Inflammatory macrophage treated with lipopolysaccharide for 1 hour (primary cell): Measurements from ENCODE around the gene NAV2.

Experiments
- DNase-seq, 2 donors: peaks; one replicate each; pipeline ENCODE4 v3.0.0-alpha.2; 2020 to 2022

The NAV2 gene

DNA sequence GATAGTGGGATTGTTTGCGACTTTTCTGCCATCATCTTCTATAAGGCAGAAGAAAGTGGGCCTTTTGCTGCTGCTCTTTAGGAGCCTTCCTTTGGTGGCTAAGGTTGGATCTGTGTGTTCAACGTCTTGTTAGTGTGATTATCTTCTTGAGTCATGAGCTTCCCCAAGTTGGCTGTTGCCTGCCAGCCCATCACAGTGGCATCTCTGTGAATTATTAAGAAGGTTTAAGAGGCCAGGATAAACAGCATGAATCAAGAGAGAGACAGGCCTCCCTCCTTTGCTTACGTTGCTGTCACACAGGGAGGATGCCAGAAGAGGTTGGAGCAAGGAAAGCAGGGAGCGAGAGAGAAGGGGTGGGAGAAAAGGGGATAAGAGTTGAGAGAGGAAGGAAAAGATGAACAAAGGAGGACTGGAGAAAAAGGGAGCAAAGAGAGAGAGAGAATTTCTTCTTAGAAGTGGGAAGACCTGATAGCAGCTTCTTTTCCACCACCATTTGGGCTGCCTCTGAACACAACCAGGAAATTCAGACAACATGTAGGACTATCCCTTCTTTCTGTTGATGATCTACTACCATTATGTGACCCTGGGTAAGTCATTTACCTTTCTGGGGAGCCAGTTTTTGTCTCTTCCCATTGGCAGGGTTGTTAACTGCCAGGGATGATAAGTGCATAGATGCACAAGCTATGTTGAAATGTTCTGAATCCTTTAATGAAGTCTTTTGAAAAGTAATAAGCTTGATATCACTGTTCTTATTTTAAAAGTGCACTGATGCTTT, 126.5 kb downstream of the NAV2 start:
- DNase-seq = no peak

DNA sequence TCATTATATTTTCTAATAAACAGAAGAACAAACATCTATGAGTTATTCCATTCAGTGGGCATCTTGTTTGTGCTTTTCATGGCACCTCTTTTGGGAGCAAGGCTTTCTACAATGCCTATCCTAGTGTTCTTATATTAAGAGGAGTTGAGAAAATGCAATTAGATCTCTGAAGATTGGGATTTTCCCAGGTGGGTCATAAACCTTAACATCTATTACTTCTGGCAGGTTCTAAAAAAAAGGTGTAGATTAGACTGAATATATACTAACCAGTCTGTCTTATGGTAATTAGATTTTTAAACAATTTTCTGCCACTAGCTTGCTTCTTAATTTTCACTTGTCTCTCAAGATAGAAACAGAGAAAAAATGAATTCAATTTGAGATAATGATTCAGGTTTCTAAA, 128.3 kb downstream of the NAV2 start:
- no peak for DNase-seq

DNA sequence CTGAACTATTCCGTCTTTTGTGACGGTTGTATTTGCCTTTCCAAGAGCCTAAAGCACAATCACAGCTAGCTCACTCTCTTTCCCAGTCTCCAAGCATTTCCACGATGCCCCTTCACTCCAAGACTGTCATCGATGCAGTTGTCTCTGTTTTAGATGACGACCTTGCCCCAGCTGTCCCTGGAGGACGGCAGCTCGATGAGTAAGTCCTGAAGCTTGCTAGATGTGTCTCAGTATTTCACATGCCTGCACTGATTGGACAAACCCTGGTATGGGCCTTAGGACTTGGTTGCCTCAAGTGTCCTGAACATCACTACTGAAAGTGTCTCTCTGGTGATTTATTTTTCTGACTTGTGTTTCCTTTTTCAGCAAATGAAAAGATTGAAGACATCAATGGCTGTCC, 129.9 kb downstream of the NAV2 start:
- no peak for DNase-seq

DNA sequence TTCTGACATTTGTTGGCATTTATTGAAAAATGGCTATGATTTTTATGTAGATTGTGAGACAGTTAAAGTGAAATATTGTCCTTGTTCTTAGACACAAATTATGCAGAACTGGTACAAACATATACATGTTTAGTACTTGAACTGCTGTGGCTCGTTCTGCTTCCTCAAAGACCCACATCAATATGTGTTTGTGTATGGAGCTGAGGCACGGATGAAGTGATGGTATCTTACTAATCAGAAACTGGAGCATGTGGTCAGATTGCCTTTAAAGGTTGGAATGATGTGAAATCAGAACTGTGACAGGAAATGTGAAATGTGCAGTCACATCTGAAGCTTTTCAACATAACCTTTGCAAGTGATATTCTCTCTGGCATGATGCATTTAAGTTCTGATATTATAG, 130.4 kb downstream of the NAV2 start:
- no peak for DNase-seq

DNA sequence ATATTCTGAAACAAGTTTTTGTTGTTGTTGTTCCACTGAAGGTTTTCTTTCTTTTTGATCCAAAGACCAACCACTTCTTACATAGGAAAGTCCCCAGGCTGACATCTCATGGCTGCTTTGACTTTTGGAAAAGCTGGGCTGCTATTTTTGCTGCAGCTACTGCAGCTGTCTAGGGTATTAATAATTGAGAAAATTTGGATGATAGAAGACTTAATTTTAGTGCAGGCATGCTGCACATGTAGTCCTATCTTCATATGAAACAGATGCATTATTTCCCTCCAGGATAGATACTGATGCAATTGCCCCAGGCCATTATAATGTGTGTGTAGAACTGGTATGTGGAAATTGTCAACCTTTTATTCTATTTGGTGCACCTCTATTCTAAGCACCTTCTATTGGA, 131.4 kb downstream of the NAV2 start:
- DNase-seq = no peak

DNA sequence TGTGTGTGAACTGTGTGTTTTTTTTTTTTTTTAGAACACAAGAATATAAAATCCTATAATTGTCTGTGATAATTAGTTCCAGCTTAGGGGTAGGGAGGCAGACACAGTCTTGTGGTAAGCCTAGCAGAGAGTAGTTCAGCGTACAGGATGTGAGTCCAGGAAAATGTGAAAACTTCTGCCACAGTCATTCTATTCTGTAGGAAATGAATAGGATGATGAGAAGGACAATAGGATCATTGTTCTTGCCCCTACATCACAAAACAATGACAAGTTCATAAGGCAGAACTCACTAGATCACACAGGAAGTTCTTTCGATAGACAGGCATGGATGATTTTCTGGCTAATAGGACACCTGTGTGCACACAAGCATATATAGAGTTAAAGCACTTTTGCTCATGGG, 132.2 kb downstream of the NAV2 start:
- no peak for DNase-seq

DNA sequence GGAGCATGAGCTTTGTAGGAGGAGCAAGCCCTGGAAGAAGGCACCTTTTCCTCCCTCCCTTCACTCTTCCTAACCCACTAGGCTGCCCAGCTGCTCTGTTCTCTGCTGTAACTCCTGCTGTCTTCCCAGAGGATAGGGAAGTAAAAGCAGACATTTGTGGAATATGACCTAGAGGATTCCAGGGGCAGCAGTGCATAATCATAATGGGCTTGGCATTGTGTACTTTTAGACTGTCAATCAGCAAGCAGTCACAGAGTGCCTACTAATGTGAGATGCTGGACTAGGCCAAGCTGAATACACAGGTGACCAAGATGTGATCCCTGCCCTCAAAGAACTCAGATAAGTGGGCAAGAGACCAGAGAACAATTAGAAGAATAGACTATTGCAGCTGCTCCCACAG, 133.0 kb downstream of the NAV2 start:
- DNase-seq = no peak

DNA sequence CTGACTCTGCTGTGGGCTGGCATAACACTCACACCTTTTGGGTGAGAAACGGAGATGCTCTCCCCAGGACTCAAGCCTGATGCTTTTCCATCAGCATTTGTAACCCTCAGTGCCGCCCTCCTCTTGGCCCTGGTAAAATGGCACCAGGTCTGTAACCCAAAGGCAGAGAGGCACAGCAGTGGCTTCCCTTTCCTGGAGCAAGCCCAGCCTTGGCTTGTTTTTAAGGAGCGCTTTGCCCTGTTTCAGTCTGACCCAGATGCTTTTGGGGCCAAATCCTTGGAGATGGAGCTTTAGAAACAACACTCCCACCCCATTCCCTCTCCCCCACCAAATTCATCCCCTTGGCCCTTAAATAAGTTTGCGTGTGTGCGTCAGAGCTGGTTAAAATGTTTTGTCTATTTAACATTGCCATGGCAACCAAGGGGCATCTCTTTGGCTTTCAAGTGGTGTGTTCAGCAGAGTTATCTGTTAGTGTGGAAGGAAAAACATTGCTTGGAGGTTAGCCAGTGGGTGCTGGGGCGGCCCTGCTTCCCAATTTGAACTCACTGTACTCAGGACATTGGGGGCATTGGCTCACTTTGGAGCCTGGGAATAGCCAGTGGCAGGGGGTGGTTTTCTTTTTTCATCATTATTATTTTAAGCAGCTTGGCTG, 134.1 kb downstream of the NAV2 start:
- no peak for DNase-seq

DNA sequence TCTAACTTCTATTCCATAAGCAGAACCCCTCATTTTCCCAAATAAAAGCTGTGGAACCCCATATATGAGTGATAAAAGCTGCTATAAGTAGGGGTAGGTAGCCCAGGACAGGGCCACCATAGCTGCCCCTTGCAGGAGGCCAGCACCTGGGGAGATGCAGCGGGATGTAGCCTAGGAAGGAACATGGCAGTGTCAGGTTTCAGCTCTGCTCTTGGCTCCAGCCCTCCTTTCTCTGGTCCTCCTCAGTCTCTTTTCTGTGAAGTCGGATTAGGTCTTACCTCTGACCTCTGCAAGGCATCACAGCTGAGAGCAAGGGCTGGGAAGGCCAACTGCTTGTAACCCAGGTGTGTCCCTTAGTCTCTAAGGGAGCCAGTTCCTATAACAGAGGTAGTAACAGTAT, 135.6 kb downstream of the NAV2 start:
- DNase-seq = no peak

DNA sequence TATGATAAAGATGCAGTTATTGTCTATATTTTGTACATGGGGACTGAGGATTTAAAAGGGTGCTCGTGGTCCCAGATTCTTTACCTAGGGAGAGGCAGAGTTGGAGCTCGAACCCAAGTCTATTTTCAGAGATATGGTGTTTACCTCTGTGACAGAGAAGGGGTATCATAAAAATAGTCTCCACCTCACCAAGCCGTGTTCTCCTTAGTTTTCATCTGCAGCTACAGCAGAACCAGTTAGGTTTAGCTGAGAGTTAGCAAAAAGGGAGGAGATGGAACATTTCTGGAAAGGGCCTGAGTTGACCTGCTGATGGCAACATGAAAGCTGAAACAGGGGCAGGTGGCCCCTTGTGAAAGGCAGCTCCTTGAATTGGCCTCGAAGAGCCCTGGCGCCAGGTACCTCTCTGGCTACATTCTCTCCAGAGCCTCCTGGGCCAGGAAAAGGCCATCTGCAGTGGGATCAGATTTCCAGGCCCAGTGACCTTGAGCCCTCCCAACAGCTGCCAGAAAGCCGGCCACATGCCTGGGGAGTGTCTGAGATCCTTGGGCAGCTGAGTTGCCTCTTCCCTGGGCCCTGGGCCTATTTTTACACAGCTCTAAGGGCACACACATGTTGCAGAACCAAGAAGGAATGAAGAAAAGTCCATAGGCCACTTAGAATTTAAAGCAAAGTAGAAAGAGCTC, 136.6 kb downstream of the NAV2 start:
- no peak for DNase-seq

DNA sequence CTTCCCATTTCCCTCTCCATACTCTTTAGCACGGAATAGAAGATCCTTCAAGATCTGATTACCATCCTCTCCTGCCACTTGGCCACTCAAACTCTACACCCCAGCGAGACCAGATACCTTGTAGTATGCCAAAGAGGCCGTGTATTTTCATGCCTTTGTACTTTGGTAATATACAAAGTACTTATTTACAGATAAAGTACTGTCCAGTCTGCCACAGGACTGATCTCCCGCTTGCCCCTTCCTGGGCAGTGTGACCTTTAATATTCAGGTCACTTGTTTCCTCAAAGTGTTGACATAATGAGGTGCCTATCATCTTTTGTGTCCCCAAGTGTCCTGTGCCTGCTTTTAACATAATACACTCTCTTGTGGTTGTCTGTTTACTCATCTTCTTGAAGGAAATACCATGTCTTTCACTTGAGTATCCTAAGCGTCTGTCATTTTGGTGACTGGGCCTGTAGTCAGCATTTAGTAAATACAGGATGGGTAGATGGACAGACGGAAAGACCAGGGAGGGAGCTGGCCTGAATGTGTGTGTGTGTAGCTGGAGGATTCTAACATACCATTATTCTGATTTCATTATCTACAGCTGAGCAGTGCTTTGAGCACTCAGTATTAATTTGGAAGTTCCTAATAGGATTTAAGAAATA, 137.4 kb downstream of the NAV2 start:
- no peak for DNase-seq

DNA sequence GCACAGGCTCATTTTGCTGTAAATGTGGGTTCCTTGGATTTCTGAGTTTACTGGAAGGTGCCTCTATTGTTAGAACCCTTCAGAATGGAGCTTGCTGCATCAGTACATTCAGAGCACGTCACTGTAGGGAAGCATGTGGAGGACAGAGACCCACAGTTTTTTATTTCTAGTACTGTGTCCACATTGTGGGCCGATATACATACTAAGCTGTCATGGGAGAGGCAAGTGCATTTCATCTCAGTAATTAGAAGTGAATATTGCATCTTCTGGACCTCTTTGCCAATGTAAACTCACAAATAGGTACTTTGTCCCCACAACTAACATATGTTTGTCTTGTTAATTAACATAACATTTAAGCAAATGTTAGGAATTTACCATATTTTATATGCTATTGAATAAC, 139.7 kb downstream of the NAV2 start:
- DNase-seq = no peak

DNA sequence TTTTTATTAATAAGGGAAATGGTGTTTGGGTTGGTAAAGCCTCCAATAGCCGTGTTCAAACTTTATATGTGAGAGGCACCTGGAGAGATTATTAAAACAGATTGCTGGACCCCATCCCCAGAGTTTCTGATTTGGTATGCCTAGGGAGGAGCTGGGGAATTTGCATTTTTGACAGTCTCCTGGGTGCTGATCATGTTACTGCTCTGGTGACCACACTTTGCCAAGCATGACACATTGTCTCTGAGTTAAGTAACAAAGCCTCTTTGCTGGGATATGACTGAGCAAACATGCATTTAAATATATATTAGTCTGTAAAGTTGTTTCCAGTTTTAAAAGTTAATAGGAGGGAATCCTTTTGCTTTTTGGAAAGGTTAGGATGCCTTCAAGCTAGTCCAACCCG, 140.4 kb downstream of the NAV2 start:
- DNase-seq = no peak

DNA sequence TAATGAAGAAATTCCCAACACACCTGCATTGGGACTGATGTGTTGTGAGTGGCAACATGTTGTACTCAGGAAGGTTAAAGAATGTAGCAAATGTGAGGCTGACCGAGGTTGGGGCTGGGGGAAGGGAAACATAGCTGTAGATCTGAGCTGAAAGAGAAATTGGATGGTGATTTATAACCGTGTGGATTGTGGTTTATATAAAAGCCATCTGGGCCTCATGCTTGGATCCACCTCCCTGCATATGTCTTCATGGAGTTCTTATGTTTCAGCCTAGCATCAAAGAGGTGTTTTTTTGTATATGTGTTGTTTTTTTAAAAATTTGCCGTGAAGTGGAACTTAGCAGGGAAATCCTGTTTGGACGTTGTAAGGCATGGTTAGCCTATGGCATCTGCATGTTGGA, 141.3 kb downstream of the NAV2 start:
- DNase-seq = no peak

DNA sequence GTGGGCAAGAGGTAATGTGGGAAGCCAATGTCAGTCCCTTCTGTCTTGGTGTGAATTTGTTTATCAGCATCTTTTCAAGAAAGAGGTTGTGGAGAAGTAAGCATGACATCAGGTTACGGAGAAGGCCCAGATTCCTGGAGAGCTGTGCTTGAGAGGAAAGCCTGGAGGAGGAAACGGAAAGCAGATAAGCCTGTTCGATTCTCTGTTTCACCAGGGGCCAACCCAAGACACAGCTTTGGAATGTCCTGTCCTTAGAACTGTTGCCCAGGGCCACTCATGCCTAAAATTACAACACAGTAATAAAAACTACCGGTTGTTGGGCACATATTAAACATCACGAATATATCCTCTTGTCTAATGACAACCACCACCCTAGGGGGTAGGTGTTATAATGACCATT, 148.5 kb downstream of the NAV2 start:
- no peak for DNase-seq

DNA sequence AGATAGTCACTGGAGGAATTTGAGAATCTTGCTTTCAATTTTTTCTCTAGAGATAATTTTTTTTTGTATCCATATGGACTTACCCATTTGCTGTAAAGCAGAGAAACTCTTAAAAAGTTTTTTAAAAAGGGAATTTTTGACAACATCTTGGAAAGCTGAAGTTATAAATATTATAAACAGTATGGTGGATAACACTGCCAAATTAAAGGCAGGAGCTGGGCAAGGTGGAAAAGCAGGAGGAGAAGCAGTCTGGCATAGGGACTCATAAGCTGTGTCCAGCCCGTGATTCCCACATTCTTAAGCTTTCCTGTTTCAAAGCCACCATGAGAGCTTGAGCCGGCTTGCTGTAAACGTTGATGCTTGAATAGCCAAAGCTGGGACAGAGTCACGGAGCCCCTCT, 149.5 kb downstream of the NAV2 start:
- no peak for DNase-seq

DNA sequence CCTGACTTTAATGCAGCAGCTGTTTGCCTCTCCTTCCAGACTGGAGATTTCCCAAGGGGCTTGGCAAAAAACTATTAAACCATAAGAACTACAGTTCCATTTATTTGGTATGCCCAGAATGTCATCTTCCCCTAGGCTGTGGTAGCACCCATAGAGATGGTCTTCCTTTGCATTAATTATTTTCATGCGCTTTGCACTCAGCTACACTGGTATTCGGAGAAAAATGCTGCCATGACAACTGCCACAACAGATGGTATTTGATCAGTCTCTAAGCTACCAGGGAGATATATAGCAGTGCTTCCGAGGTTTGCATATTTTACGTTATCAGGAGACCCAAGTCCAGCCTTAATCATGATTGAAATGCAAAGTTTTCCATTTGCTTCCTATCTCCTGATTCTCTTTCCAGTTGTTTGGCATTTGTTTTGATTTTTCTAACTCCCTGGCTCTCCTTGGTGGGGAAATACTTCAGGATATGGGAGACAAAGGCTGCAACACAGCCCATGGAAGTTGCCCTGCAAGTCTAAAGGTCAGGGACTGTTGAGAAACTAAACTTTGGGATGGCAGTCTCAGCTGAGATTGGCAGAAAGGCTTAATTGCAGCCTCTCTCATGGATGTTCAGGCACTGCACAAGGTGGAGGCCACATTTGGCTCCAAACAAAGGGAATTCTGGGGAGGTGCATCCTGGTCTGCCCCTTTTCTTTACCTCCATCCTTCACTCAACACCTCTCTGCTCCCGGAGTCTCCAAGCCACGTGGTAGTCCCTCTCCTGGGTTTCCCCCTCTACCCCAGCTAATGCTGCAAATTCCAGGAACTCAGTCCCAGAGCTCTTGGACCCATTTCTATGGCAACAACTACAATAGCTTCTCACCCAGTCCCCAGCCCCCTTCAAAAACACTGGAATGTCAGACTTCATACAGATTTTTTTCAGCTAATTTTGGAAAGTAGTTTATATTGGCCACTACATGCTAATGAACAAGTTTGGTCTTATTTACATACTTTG, 151.8 kb downstream of the NAV2 start:
- DNase-seq = no peak

DNA sequence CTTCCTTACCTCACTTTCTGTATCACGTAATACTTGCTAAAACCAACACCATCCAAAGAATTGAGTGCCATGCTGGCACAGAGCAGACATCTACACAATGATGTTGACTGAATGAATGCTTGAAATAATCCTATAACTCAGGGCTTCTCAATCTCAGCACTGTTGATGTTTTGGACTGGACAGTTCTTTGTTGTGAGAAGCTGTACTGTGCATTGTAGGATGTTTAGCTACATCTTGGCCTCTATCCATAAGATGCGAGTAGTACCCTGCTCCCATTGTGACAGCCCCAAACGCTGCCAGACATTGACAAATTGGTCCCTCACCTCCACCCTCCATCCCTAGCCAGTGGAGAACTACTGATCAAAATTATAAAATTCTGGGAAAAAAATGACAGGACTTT, 153.4 kb downstream of the NAV2 start:
- DNase-seq = no peak

DNA sequence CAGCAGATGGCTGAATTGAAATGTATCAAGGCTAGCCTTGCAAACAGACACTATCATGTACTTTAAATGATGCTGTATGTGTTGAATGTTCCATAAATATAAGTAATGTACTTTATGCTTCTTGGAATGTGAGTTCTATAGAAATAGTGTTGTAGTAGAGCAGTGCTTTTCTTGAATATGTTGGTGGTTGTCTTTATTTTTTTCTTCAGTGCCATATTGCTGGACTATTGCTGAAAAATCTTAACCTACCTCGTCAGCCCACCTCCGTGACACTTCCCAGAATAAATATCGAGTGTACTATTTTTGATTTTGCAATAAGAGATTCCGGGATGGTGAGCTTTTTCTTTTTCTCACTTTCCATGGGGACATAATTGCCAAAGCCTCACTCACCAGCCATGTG, 153.9 kb downstream of the NAV2 start:
- DNase-seq = no peak

DNA sequence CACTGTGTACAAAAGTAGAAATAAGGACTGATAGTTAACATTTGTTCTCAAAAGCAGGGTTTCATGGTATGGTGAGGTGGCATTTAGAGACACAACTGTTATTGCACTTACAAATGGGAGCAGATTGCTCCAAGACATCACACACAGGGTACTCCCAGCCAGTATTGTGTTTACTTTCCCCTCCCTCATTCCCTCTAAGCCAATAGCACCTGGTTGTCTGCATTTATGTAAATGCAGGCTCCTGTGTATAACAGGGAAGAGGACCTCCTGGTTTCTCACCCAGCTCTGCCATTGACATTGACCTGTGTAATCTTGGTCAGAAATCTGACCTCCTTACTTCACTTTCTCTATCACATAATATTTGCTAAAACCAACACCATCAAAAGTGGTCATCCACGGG, 154.4 kb downstream of the NAV2 start:
- no peak for DNase-seq

DNA sequence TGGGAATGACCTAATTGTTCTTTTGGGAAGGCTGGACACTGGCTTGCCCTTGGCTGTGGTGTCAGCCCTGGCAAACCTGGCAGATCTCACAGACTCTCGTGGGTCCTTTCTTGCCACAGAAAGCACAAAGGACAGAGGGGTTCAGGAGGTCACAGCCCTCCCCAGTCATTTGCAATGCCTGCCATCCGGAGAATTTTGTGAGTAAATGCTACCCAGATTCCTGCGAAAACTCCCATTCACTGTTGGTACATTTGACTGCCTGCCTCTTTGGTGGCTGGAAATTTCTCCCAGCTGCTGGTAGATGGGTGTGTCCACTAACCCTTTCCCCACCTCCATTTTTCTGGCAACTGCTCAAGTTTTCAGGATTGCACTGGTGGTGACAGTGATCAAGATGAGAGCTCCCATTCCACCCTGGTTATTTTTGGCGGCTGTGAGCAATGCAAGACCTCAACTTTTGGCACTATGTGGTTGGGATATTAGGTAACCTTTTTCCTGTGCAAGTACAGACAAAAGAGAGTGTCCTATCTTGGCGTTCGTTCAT, 155.7 kb downstream of the NAV2 start:
- DNase-seq = no peak

DNA sequence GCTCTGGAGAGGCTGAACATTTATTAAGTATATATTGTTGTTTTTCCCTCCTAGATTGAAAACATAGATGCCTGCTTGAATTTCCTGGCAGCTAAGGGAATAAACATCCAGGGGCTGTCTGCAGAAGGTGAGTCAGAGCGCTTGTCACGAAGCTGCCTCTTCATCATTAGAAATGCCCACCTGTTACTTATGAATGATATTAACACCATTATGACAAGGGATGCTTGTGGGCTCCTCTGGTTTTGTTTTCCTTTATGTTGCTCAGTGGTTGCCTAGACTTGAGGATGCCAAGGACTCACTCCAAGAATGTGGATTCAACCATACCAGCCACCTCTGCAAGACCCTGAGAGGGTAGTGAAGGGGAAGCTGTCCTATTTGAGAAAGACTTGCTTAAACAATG, 156.2 kb downstream of the NAV2 start:
- no peak for DNase-seq
